Neural progenitor cell (in vitro differentiated cells): ENCODE measurements around the gene CCDC88B. TPM values are rescaled to one million over a fixed set of nuclear protein-coding genes. Genes with fewer than 3 reads are reported as not detected.

Experiments used
- DNase-seq: peaks from one replicate; pipeline ENCODE4 v3.0.0-alpha.2; 2016; ENCODE audit warnings: low spot score
- H2AFZ ChIP-seq: fragments of 200-600 bp; sonication (generic); replicated peaks from 2 replicates; pipeline ENCODE4 v1.6.1; 2016; ENCODE audit warnings: antibody characterized with exemption
- H3F3A ChIP-seq: fragments of 200-600 bp; sonication (generic); 2 replicates; pipeline ENCODE4 v1.6.1; 2016; ENCODE audit warnings: antibody characterized with exemption, low read depth
- H3K27ac ChIP-seq: fragments of 200-600 bp; sonication (generic); 2 replicates; pipeline ENCODE4 v1.5.1; 2016; ENCODE audit warnings: mild to moderate bottlenecking
- H3K27me3 ChIP-seq: fragments of 200-600 bp; sonication (generic); 2 replicates; pipeline ENCODE4 v1.6.1; 2016; ENCODE audit warnings: mild to moderate bottlenecking, moderate library complexity
- H3K36me3 ChIP-seq: fragments of 200-600 bp; sonication (generic); 2 replicates; pipeline ENCODE4 v1.5.1; 2016
- H3K4me1 ChIP-seq: fragments of 200-600 bp; sonication (generic); 2 replicates; pipeline ENCODE4 v1.6.1; 2016; ENCODE audit warnings: mixed run types
- H3K4me2 ChIP-seq: fragments of 200-600 bp; sonication (generic); 2 replicates; pipeline ENCODE4 v1.6.1; 2016
- H3K4me3 ChIP-seq: fragments of 200-600 bp; sonication (generic); 2 replicates; pipeline ENCODE4 v1.5.1; 2016
- H3K79me2 ChIP-seq: fragments of 200-600 bp; sonication (generic); 2 replicates; pipeline ENCODE4 v1.6.1; 2016; ENCODE audit warnings: low read depth
- H3K9ac ChIP-seq: fragments of 200-600 bp; sonication (generic); 2 replicates; pipeline ENCODE4 v1.6.1; 2016
- H3K9me3 ChIP-seq: fragments of 200-600 bp; sonication (generic); 2 replicates; pipeline ENCODE4 v1.5.1; 2016; ENCODE audit warnings: low read depth
- H4K20me1 ChIP-seq: fragments of 200-600 bp; sonication (generic); 2 replicates; pipeline ENCODE4 v1.6.1; 2016; ENCODE audit warnings: low read depth
- H3K27ac Mint-ChIP-seq: 3 replicates; pipeline ENCODE4 v1.8.0; 2021; ENCODE audit warnings: mixed read lengths
- H3K27me3 Mint-ChIP-seq: 2 replicates; pipeline ENCODE4 v1.8.0; 2022; ENCODE audit warnings: low read depth, mild to moderate bottlenecking, inconsistent platforms, moderate library complexity, mixed read lengths; ENCODE audit not compliant: insufficient read depth
- H3K36me3 Mint-ChIP-seq: 3 replicates; pipeline ENCODE4 v1.8.0; 2021; ENCODE audit warnings: mixed read lengths
- H3K4me1 Mint-ChIP-seq: 3 replicates; pipeline ENCODE4 v1.8.0; 2021; ENCODE audit warnings: mixed read lengths
- H3K4me3 Mint-ChIP-seq: 3 replicates; pipeline ENCODE4 v1.8.0; 2021; ENCODE audit warnings: mild to moderate bottlenecking, moderate library complexity, mixed read lengths
- H3K9me3 Mint-ChIP-seq: 3 replicates; pipeline ENCODE4 v1.8.0; 2020; ENCODE audit warnings: mixed read lengths
- EZH2 ChIP-seq: fragments of 200-600 bp; sonication (generic); IDR thresholded peaks from 2 replicates; pipeline ENCODE4 v1.6.1; 2017; ENCODE audit warnings: antibody characterized with exemption, mild to moderate bottlenecking, moderate library complexity
- EZH2phosphoT487 ChIP-seq: fragments of 200-600 bp; sonication (generic); IDR thresholded peaks from 2 replicates; pipeline ENCODE4 v1.6.1; 2017; ENCODE audit warnings: antibody characterized with exemption
- total RNA-seq: library from RNA; depleted of rRNA; stranded (reverse); fragments of >200 nt; gene quantifications from 2 replicates; pipeline ENCODE4 v1.2.3, GENCODE V29; 2015; ENCODE audit warnings: low replicate concordance
- TF ChIP-seq, protein P1 (sequence below): fragments of 200-600 bp; sonication (generic); IDR thresholded peaks from 2 replicates; pipeline ENCODE4 v1.5.1; 2017; ENCODE audit warnings: antibody characterized with exemption, mild to moderate bottlenecking

CCDC88B gene
- total RNA-seq, 1 donor from 2014 or later: 0.62 TPM

DNA sequence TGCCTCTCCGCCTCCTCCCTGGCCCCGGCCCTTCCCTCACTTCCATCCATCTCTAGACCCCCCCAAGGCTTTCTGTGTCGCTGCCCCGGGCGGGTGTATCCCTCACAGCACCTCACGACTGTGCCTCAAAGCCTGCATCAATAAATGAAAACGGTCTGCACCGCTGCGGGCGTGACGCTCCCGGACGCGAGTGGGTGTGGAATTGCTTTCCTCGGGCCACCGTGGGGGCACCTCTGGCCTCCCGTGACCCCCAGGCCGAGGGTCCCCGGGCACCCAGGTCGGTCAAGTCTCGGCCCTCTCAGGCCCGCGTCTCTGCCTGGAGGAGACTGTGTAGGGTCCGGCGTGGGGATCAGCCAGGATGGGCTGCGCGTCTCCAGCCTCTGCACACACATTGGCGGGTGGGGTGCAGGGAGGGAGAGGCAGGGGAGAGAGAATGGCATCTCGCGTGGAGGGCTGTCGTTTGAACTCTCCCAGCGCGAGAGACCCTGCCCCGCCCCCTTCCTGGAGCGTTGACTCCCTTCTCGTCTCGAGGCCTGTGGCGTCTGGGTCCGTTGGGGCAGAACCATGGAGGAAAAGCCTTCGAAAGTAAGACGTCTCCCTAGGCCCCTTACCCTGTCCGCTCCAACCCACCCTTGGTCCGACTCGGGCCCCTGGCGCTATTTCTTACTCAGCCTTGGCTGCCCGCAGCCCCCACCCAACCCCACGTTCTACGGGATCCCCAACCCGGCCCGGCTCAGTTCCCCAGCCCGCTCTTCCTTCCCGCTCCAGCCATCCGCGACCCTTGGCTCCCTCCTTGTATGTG, 40.0 kb upstream of the CCDC88B start, which contains the start of gene CATSPERZ:
CATSPERZ (plus strand) TSS at position 512 of the 802 bp plus-strand sequence; CDS start at position 565, 53 bp downstream.
- no peak within 1 kb of the TSS for H3K9ac ChIP-seq
- no peaks in the 10 kb centered on the region for H3K9me3 Mint-ChIP-seq

DNA sequence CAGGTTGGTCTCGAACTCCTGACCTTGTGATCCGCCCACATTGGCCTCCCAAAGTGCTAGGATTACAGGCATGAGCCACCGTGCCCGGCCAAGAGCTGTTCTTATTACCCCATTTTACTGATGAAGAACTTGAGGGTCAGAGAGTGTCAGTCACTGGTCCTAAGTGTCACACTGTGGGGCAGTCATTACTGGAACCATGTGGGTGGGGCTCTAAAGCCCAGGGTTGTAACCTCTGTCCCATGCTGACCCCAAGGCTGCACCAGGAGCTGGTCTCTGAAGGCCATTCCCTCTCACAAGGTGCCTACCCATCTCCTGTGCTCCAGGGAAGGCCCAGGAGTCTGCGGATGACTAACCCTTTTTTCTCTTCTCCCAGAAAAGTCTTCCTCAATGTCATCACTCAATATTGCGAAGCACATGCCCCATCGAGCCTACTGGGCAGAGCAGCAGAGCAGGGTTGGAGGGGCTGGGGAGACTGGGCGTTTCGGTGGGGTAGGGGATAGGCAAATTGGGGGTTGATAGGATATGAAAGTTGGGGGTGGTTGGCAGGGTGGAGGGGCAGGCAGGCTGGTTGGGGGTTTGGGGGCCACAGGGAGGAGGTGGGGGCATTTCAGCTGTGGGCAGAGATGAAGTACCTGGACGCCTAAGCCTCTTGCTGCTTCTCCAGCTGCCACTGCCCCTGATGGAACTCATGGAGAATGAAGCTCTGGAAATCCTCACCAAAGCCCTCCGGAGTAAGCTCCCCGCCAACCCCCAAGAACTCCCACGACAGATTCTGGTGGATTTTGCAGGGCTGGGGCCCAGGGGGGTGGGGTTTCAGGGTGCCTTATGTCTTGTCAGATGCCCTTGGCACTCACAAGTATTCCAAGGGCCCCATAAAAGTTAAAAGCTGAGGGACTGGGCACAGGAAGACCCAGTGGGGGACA, 36.6 kb upstream of the CCDC88B start:
- DNase-seq: no peak
- TF ChIP-seq, protein P1, sequence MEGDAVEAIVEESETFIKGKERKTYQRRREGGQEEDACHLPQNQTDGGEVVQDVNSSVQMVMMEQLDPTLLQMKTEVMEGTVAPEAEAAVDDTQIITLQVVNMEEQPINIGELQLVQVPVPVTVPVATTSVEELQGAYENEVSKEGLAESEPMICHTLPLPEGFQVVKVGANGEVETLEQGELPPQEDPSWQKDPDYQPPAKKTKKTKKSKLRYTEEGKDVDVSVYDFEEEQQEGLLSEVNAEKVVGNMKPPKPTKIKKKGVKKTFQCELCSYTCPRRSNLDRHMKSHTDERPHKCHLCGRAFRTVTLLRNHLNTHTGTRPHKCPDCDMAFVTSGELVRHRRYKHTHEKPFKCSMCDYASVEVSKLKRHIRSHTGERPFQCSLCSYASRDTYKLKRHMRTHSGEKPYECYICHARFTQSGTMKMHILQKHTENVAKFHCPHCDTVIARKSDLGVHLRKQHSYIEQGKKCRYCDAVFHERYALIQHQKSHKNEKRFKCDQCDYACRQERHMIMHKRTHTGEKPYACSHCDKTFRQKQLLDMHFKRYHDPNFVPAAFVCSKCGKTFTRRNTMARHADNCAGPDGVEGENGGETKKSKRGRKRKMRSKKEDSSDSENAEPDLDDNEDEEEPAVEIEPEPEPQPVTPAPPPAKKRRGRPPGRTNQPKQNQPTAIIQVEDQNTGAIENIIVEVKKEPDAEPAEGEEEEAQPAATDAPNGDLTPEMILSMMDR: no peak
- no peak for TF ChIP-seq EZH2phosphoT487
- no peak for TF ChIP-seq EZH2
- peaks cover 26% of the 10 kb centered on the region for H3K4me1 Mint-ChIP-seq
- peaks cover 20% of the 10 kb centered on the region for H3K4me1 ChIP-seq
- no peak overlapping the region for H3K4me2 ChIP-seq
- H3K36me3 ChIP-seq: no peaks in the 10 kb centered on the region
- peaks cover 42% of the 10 kb centered on the region for H3K27me3 Mint-ChIP-seq
- H3K27ac Mint-ChIP-seq: no peak overlapping the region
- no peaks in the 10 kb centered on the region for H3K9me3 Mint-ChIP-seq
- no peak overlapping the region for H3K27ac ChIP-seq
- no peak overlapping the region for H3K9ac ChIP-seq
- peaks cover 18% of the 10 kb centered on the region for H3K79me2 ChIP-seq
- H4K20me1 ChIP-seq: peaks cover 36% of the 10 kb centered on the region
- no peak overlapping the region for H3K4me3 ChIP-seq
- no peak overlapping the region for H2AFZ ChIP-seq
- no peaks in the 10 kb centered on the region for H3K9me3 ChIP-seq
- peaks cover 36% of the 10 kb centered on the region for H3F3A ChIP-seq
- H3K36me3 Mint-ChIP-seq: no peaks in the 10 kb centered on the region
- peak overlapping the region; percentile 91 for H3K4me3 Mint-ChIP-seq
- peaks cover 59% of the 10 kb centered on the region for H3K27me3 ChIP-seq

More for the DNA sequence above, 40.0 kb upstream of the CCDC88B start, which contains the start of gene CATSPERZ:
- TF ChIP-seq EZH2: peak; percentile 51
- TF ChIP-seq, protein P1: peak; percentile 26
- TF ChIP-seq EZH2phosphoT487: peak; percentile 81
- Histone ChIP-seq H3K4me2 (peak within 1 kb of the TSS; percentile 78), H4K20me1 (peaks cover 39% of the 10 kb centered on the region), H3K9me3 (no peaks in the 10 kb centered on the region), H3F3A (peaks cover 36% of the 10 kb centered on the region), H3K79me2 (no peaks in the 10 kb centered on the region), H3K27ac (no peak within 1 kb of the TSS), H3K36me3 (no peaks in the 10 kb centered on the region), H2AFZ (no peak within 1 kb of the TSS), H3K27me3 (peaks cover 92% of the 10 kb centered on the region), H3K4me1 (peaks cover 13% of the 10 kb centered on the region), H3K4me3 (peak within 1 kb of the TSS; percentile 40)
- Mint-ChIP-seq H3K4me1 (peaks cover 20% of the 10 kb centered on the region), H3K36me3 (no peaks in the 10 kb centered on the region), H3K27ac (no peak within 1 kb of the TSS), H3K4me3 (peak within 1 kb of the TSS; percentile 81), H3K27me3 (peaks cover 73% of the 10 kb centered on the region)
- DNase-seq: no peak

GRCh38 chr11:64304032-64304315, 36.0 kb upstream of the CCDC88B start:
- H3K27ac Mint-ChIP-seq: no peak overlapping the region
- Histone ChIP-seq H2AFZ (no peak overlapping the region), H3K4me2 (no peak overlapping the region), H3F3A (peaks cover 35% of the 10 kb centered on the region), H3K27ac (no peak overlapping the region), H3K79me2 (peaks cover 18% of the 10 kb centered on the region), H4K20me1 (peaks cover 30% of the 10 kb centered on the region), H3K27me3 (peaks cover 53% of the 10 kb centered on the region), H3K36me3 (no peaks in the 10 kb centered on the region), H3K9me3 (no peaks in the 10 kb centered on the region), H3K9ac (no peak overlapping the region), H3K4me3 (no peak overlapping the region), H3K4me1 (peaks cover 20% of the 10 kb centered on the region)
- H3K9me3 Mint-ChIP-seq: no peaks in the 10 kb centered on the region
- H3K27me3 Mint-ChIP-seq: peaks cover 36% of the 10 kb centered on the region
- H3K4me3 Mint-ChIP-seq: peak overlapping the region; percentile 91
- peaks cover 26% of the 10 kb centered on the region for H3K4me1 Mint-ChIP-seq
- DNase-seq: no peak
- no peaks in the 10 kb centered on the region for H3K36me3 Mint-ChIP-seq
- TF ChIP-seq EZH2 (no peak), EZH2phosphoT487 (no peak)
- TF ChIP-seq, protein P1: no peak
